Neural progenitor cell (in vitro differentiated cells): ENCODE measurements around the gene NHEJ1.

ENCODE experiments used
- EZH2 ChIP-seq: fragments of 200-600 bp; sonication (generic); IDR thresholded peaks from 2 replicates; pipeline ENCODE4 v1.6.1; 2017; ENCODE audit warnings: antibody characterized with exemption, mild to moderate bottlenecking, moderate library complexity
- TF ChIP-seq, protein P1 (sequence below): fragments of 200-600 bp; sonication (generic); IDR thresholded peaks from 2 replicates; pipeline ENCODE4 v1.5.1; 2017; ENCODE audit warnings: antibody characterized with exemption, mild to moderate bottlenecking

DNA sequence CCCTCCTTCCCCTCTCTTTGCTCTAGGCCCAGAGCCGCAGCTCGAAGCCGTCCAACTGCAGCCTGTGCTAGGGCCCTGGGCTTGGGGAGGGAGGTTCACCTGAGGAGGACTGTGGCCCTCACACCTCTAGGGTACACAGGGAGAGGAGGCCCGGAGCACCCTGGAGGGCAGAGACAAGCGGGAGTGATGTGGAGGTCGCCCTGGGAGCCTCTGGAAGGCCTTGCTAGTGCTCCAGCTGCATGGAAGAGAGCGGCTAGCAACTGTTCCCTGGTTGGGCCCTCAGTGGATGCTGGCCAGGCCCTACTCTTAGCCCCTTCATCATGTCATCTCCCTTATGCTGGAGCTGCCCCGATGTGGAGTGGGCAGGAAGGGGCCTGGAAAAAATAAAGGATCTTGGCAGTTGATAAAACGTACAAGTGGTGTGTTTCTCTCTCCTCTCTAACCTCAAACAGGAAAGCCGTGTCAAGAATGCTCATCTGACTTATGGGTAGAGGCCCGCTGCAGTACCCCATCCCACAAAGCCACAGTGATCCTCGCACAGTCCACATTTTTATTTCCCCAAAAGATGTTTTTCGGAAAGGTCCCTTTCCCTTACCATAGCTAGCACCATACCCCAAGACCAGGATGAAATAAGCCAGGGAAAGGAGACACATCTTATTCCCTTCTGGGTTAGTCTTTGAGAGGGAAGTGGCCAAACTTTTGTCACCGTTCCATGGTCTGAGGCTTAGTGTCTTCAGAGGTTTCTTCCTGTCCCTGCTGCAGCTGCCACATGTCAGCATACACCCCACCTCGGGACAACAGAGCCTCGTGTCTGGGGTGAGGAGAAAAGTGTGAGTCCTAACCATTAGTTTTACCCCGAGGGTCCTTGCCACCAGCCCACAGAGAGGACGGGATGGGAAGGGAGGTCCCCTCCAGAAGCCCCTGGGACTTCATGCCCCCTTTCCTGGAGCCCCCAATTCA lies 48.9 kb upstream of the NHEJ1 start:
- TF ChIP-seq, protein P1, sequence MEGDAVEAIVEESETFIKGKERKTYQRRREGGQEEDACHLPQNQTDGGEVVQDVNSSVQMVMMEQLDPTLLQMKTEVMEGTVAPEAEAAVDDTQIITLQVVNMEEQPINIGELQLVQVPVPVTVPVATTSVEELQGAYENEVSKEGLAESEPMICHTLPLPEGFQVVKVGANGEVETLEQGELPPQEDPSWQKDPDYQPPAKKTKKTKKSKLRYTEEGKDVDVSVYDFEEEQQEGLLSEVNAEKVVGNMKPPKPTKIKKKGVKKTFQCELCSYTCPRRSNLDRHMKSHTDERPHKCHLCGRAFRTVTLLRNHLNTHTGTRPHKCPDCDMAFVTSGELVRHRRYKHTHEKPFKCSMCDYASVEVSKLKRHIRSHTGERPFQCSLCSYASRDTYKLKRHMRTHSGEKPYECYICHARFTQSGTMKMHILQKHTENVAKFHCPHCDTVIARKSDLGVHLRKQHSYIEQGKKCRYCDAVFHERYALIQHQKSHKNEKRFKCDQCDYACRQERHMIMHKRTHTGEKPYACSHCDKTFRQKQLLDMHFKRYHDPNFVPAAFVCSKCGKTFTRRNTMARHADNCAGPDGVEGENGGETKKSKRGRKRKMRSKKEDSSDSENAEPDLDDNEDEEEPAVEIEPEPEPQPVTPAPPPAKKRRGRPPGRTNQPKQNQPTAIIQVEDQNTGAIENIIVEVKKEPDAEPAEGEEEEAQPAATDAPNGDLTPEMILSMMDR: no peak
- TF ChIP-seq EZH2: no peak
